Occipital lobe (tissue), 2 donors: ENCODE data around the gene HTATIP2. TPM values are rescaled to one million over a fixed set of nuclear protein-coding genes. Genes with fewer than 3 reads are reported as not detected.
A peak's percentile ranks its signal among the peaks of the same experiment; 100 is the strongest.
"Not testable (repeated sequence)": the region's sequence is repeated elsewhere in the genome, so short reads cannot be mapped to it uniquely, and the experiment has no call there.

Source experiments
- DNase-seq: peaks from one replicate; lab custom pipeline; 2025; lab: John Stamatoyannopoulos, UW
- total RNA-seq: library from RNA; depleted of rRNA; stranded (reverse); fragments of >200 nt; gene quantifications from one replicate; pipeline ENCODE4 v1.2.3, GENCODE V29; 2014

Gene HTATIP2
- total RNA-seq, 1 donor from 2014 or later: 6.1 TPM

DNA sequence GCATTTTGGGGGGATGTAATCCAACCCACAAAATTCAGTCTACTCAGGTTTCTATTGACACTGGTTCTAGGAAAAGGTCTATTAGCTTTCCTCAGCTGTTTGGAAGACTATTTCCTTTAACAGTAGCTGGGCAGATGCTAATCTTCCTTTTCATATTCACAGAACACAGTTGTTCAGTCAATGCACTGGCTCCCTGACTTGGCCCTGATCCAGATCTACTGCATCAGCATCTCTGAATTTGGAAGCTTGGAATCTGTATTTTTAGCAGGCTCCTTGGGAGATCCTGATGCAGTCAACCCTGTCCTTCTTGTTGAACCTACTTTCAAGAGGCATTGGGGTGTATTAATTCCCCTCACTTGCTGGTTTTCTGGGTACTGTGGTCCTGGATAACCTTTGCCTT, 6.3 kb downstream of the HTATIP2 start:
- no peak for DNase-seq

- DNase-seq: no peak
Observed at GRCh38 chr11:20372081-20372626, 8.6 kb downstream of the HTATIP2 start.

GRCh38 chr11:20373147-20373546, 9.6 kb downstream of the HTATIP2 start:
- DNase-seq: no peak

- DNase-seq: no peak
Observed at GRCh38 chr11:20373568-20374209, 10.2 kb downstream of the HTATIP2 start.

- no peak for DNase-seq
Observed at GRCh38 chr11:20374741-20375300, 11.3 kb downstream of the HTATIP2 start.

DNA sequence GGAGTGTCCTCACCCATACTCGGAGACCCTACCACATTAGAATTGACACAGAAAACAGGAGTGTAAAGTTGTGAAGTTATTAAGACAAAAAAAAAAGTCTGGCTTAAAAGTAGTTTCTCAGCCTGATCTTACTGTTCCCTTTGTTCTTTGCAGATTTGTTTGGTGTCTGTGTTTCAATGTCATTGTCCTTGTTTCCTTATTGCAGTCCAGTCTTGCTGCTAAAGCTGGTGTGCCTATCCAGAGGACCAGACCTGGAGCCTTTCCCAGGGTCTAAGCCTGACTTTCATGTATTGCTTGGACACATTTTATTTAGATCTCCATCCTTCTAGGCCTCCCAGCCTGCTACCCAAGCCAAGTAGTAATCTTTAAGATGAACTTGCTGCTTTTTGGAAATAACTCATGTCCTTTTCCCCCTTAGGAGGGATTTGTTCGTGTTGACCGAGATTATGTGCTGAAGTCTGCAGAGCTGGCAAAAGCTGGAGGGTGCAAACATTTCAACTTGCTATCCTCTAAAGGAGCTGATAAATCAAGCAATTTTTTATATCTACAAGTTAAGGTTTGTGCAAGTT, 12.7 kb downstream of the HTATIP2 start:
- no peak for DNase-seq

GRCh38 chr11:20385996-20386395, 22.5 kb downstream of the HTATIP2 start:
- DNase-seq: not testable (repeated sequence)

GRCh38 chr11:20387261-20388095, 24.0 kb downstream of the HTATIP2 start, which contains the start of gene PRMT3:
Gene PRMT3, plus strand, starts transcription at chr11:20387716. Its CDS starts 31 bp downstream, at chr11:20387747.
- peak; percentile 89 for DNase-seq

DNA sequence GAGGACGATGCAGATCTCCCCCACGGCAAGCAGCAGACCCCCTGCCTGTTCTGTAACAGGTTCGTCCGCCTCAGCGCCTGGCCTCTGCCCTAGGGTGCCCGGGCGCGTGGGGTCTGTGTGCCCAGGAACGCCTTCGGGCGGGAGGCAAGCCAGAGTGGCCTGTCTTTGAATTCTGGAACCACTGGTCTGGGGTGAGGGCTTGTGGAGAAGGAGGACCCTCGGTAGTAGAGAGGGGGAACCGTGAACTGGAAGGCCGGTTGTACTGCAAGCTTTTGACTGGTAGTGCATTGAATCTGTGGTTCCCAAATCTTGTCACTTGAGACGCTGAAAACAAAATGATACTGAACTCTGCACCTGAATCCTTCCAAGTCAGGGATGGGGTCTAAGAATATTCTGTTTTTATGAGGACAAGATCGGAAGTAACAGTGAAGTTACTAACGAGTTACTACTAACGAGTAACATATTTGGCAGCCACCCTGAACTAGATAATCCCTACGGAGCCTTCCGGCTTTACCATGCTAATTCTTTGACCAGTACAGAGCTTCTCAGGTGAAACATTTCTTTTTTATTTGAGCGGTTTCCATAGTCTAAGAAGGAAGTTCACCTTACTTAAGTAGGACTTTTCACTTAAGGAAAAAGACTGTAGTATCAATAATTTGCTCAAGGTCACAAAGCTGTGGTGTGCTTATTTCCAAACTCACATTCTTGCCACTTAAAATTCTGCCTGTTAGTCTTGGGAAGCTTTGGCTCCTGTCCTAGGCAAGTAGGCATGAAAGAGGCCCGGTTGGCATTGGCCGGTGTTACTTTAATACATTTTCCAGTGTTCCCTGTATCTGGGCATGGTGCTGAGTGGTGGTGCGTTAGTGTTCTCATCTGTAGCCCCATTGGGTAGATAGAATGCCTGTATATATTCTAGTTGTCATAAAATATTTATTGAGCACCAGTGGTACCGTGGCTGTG, 24.9 kb downstream of the HTATIP2 start:
- no peak for DNase-seq

- DNase-seq: no peak
Observed at GRCh38 chr11:20397281-20397680, 33.8 kb downstream of the HTATIP2 start.

DNA sequence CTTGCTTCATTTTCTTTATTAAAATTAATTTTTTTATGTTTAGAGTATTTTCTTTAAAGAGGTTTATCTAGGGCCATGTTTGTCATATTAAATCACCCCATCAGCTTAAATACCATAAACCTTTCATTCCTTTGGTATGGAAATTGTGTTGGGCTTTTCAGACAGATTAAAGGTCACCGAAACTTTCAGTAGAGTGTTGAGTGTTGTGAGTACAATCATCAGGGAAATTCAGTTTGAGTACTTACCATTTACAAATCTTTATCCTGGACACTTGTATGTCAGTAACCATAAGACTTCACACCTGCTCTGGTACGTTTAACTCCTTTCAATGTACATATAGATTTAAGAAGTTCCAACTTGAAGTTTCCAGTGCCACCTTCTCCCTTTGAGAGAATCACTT, 36.0 kb downstream of the HTATIP2 start:
- DNase-seq: no peak

DNA sequence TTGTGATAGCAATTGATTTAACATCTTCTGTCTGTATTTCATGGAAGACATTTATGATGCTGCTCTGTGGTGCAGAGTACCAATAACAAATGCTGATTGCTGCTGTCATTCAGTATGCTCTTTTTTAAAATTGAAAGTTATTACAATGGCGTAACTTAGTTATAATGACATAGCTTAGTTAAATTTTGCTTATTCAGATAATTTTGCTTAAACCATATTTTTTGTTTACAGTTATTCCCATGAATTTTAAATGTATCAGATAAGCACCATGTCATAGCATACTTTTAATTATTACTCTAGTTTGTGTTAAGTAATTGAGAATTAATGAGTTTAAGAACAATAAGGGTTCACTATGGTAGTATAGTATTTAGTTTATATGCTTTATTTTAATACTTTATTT, 39.5 kb downstream of the HTATIP2 start:
- DNase-seq: no peak

- DNase-seq: no peak
Observed at GRCh38 chr11:20406484-20406883, 43.0 kb downstream of the HTATIP2 start.

GRCh38 chr11:20407344-20407743, 43.8 kb downstream of the HTATIP2 start:
- DNase-seq: no peak

GRCh38 chr11:20415432-20415831, 51.9 kb downstream of the HTATIP2 start:
- DNase-seq: no peak

DNA sequence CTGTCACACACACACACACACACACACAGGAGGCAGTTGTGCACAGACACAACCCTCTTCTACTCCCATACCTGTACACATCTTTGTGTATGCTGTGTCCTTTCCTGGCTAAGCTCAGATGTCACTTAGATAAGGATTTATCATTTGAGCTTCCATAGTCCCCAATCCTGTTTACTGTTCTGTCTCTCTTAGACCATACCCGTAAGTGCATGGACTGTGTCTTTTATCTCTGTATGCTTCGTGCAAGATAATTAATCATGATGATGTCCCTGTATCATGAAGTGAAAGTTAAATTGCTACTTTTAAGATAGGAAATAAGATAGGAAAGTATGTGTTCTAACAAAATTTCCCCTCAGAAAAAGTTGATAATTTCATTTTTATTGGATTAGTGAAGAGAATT, 54.3 kb downstream of the HTATIP2 start:
- no peak for DNase-seq

- DNase-seq: no peak
Observed at GRCh38 chr11:20421946-20422345, 58.4 kb downstream of the HTATIP2 start.

- DNase-seq: no peak
Observed at GRCh38 chr11:20429216-20429615, 65.7 kb downstream of the HTATIP2 start.
